Suprapubic skin (tissue), 3 donors: Measurements from ENCODE around the gene AKR1C2.

ENCODE experiments used
- CTCF ChIP-seq, 2 donors: fragments of 200-600 bp in 1 of 2; fragments of 450-650 bp in 1 of 2; sonication (generic) in 1 of 2; IDR thresholded peaks; one replicate each; pipeline ENCODE4 v1.5.1; 2016 to 2019; ENCODE audit warnings: antibody characterized with exemption in 2 of 2, mild to moderate bottlenecking in 1 of 2, moderate library complexity in 1 of 2
- EP300 ChIP-seq: sonication (generic); formaldehyde crosslinking; IDR thresholded peaks from one replicate; pipeline ENCODE4 v1.6.1; 2017; ENCODE audit warnings: antibody characterized with exemption

GRCh38 chr10:5013385-5013784 lies 9.7 kb upstream of the AKR1C2 start:
- TF ChIP-seq EP300 (no peak), CTCF (IDR thresholded peaks at IDR 0.05) (no peak)
